ENCODE measurements around the gene SHC4. TPM values are rescaled to one million over a fixed set of nuclear protein-coding genes. Genes with fewer than 3 reads are reported as not detected.

SHC4 gene
- total RNA-seq, 1 donor from 2014 or later, result 3.5 TPM

DNA sequence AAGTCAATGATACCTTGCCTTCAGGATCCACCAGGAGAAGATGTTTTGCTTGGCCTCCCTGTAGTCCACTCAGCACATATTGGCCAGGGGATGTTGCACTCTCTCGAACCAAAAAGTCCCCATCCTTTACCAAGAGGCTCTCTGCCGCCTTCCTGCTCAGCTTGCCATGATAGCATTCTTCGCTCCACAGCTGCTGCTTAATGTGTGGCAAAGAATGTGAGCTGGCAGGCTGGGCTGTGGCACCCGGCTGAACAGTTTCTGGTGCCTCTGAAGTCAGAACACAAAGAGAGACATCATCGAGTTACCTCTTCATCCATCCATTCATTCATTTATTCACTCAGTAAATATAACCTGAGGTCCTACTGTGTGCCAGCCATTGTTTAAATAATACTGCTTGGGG is 129.0 kb downstream of the SHC4 start:
- DNase-seq, result no peak

GRCh38 chr15:48833526-48834239 is 130.0 kb downstream of the SHC4 start:
- DNase-seq, result no peak

DNA sequence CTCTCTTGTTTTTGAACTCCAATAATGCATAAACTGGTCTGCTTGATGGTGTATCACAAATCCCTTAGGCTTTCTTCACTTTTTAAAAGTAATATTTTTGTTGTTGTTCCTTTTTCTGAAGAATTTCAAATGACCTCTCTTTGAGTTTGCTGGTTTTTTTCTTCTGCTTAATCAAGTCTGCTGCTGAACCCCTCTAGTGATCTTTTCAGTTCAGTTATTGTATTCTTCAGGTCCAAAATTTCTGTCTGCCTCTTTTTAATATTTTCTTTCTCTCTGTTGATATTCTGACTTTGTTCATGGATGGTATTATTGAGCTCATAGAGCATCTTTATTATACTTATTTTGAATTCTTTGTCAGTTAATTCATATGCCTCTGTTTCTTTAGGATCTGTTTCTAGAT is 131.1 kb downstream of the SHC4 start:
- no peak for DNase-seq

DNA sequence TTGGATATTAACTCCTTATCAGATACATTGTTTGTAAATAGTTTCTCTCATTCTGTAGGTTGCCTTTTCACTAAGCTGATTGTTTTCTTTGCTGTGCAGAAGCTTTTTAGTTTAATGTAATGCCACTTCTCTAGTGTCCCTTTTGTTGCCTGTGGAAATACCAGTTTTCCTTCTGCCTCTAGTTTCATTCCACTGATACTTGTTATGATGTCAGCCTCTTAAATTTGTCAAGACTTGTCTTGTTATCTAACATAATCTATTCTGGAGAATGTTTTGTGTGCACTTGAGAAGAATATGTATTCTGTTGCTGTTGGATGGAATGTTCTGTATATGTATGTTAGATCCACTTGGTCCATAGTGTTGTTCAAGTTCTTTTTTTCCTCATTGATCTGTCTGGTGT is 134.8 kb downstream of the SHC4 start:
- DNase-seq, result no peak

- no peak for DNase-seq
Measured at GRCh38 chr15:48828471-48828870, 135.2 kb downstream of the SHC4 start.

- DNase-seq, result no peak
Measured at GRCh38 chr15:48825075-48825474, 138.6 kb downstream of the SHC4 start.

DNA sequence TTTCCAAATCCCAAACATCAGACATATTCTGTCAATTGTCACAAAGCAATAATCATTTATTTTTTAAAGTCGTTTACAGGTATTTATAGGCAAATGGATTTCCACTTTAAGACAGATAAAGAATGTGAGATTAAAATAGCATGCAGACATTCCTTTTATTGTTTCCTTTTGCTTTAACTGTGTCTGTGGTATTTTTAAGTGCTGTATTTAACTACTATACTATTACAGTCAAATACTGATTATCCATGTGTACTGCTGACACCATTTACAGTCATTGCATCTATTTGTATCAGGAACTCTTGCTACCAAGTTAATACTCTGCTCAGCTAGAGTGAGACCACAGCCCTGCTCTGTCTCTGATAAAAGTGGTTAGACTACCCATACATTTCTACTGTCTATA is 140.0 kb downstream of the SHC4 start:
- no peak for DNase-seq

- DNase-seq, result no peak
Measured at GRCh38 chr15:48823237-48823636, 140.5 kb downstream of the SHC4 start.

- DNase-seq, result no peak
Measured at GRCh38 chr15:48814286-48814685, 149.4 kb downstream of the SHC4 start.

GRCh38 chr15:48811325-48811958 is 152.3 kb downstream of the SHC4 start:
- DNase-seq, result no peak

DNA sequence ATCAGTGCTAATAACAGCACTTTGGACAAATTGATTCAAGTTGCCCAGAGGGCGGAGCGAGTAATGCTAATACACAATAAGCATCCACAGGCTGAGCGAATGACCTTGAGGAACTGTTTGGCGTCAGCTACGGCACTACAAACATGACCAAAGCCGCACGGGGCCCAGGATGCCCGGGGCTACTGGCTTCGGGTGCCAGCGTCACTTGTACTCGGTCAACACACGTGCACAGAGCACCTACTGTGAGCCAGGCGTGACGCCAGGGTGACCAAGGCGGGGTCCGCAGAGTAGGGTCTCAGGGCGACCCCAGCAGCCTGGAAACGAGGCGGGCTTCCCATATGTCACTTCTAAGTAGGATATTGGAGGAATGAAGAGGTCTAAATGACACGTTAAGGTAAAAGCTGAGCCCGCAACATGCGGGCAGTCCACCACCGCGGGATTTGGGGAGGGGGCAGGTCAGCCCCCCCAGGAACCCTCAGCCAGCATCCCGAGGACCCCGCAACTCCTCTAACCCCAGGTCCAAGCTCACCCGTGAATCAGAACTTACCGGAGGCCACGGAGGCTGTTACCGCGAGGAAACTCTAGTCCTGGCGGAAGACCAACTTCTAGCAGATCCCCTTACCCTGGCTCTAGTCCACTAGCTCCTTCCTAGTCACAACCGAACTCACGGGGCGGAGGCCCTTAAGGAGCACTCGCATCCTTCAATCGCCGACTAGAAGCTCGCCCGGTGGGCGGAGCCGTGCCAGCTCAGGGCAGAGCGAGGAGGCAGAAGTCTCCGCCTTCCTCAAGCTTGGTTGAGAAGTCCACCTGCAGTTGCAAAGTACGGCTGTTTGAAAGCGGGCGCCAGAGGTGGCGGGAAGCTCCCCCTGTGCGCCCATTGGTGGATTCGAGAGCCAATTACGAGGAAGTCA is 153.1 kb downstream of the SHC4 start, which contains the start of gene CEP152:
CEP152 (minus strand) TSS at position 656 of the 911 bp plus-strand sequence. CDS start 5,420 bp downstream, outside the sequence.
- peak; percentile 92 for DNase-seq

GRCh38 chr15:48806151-48806550 is 157.6 kb downstream of the SHC4 start:
- no peak for DNase-seq

GRCh38 chr15:48805591-48805990 is 158.1 kb downstream of the SHC4 start:
- no peak for DNase-seq

- no peak for DNase-seq
Measured at GRCh38 chr15:48803877-48804276, 159.8 kb downstream of the SHC4 start.

DNA sequence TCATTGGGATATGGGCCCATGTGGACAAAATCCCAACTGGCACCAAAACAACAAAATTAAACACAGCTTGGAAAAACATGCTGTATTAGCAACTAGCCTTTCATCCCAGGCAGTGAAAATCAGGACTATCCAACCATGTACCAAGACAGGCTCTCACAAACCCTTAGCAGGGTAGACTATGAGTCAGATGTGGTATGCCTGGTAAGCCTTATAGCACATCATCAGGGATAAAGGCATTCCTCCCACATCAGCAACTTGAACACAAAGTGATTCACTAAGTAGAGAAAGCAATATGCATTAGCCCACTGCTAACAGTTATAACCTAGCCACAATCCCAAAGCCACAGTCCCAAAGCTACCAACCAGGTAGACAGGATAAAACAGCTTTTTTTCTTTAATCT is 160.9 kb downstream of the SHC4 start:
- DNase-seq, result no peak

DNA sequence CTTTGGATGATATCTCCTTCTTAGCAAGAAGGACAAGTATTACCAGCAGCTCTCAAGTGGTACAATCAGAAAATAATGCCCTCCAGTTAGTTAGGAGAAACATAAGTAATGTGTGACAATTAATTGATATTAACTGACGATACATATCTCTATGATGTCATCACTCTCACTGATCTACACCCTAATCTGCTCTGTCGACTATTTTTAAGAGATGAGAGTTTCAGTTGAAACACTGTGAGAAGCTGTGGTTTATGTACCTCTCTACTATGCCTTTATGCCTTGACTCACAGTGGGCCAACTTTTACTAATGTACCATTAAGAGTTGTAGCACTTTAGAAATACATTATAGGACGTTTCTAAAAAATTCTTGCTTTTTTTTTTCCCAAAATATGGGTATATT is 161.5 kb downstream of the SHC4 start:
- DNase-seq, result no peak

GRCh38 chr15:48800811-48801455 is 162.8 kb downstream of the SHC4 start:
- peak; percentile 54 for DNase-seq

DNA sequence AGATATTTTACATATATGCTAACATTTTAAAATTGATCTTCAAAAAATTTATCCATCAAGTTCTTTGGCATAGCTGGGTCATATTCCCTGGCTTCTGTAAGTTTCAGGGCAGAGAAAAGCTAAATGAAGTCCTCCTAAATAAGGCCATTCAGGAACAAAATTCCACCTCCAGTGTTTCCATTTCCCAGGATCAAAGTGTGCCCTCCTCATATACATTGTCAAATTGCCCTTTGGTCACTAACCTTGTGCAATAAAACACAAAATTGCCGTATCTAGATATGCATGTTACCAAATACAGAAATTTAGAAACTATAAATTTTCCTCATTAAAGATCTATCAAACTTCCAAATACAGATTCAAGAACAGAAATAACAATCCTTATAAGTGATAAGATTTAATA is 163.5 kb downstream of the SHC4 start:
- DNase-seq, result no peak

DNA sequence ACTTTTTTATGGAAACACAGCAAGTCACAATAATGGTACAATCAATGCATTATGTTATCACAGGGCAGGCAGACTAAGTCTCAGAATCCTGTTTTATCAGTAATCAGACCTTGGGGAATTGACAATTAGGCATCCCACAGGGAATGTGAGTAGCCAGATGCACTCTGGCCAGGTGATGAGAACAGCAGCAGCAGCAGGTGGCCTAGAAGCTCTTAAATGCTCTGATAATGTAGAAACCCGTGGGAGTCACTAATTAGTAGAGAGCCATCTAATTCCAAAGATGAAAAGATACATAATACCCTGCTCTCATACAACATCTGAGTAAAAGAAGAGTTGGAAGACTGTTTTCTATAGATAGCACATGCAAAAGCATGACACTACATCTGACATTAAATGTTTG is 165.4 kb downstream of the SHC4 start:
- DNase-seq, result no peak

GRCh38 chr15:48796930-48797329 is 166.8 kb downstream of the SHC4 start:
- no peak for DNase-seq

DNA sequence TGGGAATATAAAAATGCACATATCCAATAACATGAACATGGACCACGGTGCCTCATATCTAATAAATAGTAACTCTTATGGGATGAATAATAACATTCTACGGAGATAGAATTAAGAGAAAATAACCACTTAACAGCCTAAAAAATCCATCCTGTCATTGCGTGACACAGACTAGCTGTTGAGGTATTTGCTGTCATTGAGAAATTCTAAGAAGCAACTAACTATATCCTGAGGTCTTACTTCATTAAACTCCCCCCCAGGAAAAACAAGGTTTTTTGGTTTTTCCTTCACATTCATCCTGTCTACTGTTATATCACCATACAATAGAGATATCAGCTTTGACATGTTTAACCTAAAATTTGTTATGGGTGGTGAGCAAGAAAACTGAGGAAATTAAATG is 167.2 kb downstream of the SHC4 start:
- DNase-seq, result no peak

- no peak for DNase-seq
Measured at GRCh38 chr15:48795901-48796300, 167.8 kb downstream of the SHC4 start.
